ENCODE measurements around the gene NUCB1. TPM values are rescaled to one million over a fixed set of nuclear protein-coding genes. Genes with fewer than 3 reads are reported as not detected.
A peak's percentile ranks its signal among the peaks of the same experiment; 100 is the strongest.

Gene NUCB1
- polyA plus RNA-seq, 1 donor: 152 TPM

DNA sequence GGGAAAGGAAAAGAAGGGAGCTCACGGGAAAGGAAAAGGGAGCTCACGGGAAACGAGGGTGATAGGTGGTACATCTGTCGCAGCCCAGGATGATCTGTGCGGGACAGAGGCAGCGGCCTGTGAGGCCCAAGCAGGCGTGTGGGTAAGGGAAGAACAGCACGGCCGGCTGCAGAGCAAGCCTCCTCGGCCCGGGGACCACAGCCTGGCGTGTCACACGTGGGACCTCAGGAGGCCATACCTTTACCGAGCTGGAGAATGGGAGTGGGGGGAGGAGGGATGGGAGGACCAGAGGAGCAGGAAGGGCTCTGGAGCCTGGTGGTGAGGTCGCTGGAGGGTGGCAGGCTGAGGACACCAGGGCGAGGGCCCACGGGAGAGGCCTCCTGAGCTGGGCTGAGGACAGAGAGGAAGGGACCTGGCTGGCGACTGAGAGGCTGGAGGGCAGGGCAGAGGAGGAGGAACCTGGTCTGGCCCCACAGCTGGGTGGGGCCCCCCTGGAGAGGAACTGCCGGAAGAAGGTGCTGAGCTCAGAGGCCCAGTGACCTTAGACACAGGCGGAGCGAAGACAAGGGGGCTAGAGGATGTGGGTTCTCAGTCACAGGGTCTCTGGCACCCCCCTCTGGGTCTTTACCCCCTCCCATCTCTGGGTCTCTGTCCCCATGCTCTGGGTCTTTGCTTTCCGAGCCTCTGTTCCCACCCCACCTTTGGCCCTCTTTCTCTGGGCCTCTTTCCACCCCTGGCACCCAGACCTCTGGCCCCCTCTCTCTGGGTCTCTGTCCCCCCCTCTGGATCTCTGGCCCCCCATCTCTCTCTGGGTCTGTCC lies 62.1 kb downstream of the NUCB1 start:
- no peak for DNase-seq (ENCODE audit: low read depth)

DNA sequence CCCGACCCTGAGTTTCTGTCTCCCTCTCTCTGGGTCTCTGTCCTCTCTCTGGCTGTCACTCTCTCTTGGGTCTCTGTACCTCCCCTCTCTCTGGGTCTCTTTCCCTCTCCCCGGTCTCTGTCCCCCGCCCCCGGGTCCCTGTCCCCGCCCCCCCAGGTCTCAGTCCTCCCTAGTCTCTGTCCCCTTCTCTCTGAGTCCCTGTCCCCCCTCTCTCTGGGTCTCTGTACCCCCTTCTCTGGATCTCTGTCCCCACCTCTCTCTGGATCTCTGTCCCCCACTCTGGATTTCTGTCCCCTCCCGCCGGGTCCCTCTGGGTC lies 62.7 kb downstream of the NUCB1 start:
- DNase-seq (ENCODE audit: low read depth): no peak

DNA sequence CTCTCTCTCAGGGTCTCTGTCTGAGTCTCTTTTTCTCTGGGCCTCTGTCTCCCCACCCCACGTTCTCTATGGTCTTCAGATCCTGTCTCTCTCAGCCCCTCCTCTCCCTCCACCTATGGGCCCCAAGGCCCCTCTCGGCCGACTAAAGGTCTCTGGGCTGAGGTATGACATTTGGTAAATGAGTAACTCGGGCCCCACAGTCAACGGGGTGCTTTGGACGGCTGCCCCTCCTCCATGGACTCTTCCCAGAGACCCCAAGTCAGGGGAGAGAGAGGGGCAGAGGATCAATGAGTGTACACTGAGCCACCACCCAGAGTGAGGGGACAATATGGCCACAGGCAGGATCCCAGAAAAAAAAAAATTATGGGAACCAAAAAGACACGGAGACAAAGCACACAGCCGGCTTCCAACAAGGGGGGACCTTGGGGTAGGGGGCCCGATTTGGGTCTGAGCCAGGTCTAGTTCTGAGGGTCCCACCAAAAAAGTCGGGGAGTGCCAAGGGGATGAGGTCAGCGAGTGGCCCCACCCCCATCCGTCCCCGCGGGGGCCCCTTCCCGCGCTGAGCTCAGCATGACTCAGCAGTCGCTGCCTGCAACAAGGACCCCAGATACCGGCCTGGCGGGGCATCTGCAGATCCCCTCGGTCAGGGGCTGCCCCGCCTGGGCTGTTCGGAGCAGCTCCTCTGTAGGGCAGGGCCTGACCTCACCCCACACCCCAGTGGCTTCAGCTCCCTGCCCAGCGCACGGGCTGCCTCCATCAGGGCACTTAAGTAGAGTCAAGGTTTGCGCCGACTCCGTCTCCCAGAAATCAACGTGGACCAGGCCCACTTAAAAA lies 63.5 kb downstream of the NUCB1 start:
- no peak for DNase-seq (ENCODE audit: low read depth)

DNA sequence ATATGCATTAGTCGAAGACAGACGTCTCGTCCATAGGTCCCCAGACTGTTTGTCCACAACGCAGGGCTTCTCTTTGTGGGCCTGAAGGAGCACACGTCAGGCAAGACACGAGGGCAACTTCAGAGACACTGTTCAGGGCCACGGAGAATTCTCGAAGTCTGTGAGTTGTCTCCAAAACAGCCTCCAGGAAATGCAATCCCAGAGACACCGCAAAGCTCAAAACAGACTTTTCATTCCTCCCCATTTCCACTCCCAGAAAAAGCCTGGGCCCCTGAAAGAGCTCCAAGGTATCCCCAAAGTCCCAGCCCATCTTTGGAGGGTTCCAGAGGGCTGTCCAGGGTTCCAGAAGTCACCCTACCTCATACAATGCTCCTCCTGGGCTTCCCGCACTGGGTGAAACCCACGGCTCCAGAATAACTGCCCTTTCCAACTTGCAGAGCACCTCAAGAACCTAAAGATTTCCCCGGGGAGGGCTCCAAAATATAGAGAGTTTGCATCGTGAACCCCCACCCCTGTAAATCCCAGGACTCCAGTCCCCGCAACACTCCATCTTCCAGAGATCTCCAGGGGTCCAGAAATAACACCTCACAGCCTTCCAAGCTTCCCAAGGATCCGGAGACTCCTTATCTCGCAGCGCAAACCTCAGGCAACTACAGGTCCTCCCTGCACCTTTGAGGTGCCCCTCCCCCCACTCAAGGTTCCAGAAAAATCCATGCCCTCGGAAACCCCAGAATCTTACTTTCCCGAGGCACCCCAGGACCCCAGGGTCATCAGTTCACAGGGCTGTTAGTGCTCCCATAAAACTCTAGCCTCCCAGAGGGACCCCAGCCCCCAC lies 64.3 kb downstream of the NUCB1 start:
- DNase-seq (ENCODE audit: low read depth): no peak

DNA sequence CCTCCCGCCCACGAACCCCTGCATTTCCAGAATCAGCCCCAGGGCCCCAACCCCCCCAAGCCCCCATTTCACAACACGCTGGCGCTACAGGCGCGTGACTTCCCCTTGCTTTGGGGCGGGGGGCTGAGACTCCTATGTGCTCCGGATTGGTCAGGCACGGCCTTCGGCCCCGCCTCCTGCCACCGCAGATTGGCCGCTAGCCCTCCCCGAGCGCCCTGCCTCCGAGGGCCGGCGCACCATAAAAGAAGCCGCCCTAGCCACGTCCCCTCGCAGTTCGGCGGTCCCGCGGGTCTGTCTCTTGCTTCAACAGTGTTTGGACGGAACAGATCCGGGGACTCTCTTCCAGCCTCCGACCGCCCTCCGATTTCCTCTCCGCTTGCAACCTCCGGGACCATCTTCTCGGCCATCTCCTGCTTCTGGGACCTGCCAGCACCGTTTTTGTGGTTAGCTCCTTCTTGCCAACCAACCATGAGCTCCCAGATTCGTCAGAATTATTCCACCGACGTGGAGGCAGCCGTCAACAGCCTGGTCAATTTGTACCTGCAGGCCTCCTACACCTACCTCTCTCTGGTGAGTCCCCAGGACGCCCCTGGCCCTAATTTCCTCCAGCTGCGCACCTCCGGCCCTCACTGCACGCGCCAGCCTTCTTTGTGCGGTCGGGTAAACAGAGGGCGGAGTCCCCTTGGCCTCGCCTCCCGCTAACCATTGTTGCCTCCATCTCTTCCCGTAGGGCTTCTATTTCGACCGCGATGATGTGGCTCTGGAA lies 65.1 kb downstream of the NUCB1 start, which contains the start of gene FTL:
TSS of gene FTL (plus strand) at position 270 of the 766 bp plus-strand sequence. CDS start at position 469, 199 bp downstream.
- DNase-seq (ENCODE audit: low read depth): peak; percentile 86

DNA sequence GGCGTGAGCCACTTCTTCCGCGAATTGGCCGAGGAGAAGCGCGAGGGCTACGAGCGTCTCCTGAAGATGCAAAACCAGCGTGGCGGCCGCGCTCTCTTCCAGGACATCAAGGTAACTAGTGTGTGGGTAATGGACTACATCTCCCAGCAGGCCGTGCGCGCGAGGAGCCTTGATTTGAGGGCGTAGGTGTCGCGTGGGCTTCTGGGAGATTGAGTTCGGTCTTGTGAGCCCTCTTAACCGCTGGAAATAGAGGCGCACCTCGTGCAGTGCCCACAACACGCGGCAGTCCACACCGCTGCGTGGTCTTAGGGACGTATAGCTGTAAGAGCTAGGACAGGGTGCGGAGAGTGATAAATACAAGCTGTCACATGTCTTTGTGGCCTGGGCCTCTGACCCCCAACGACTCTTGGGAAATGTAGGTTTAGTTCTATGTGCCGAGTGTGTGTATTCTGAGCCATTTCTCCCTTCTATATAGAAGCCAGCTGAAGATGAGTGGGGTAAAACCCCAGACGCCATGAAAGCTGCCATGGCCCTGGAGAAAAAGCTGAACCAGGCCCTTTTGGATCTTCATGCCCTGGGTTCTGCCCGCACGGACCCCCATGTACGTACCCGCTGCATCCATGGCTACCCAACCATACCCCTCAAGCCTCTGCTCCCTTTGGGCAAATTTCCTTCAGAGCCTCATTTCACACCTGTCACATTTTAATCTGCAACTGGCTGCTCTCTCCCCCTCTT lies 65.9 kb downstream of the NUCB1 start:
- DNase-seq (ENCODE audit: low read depth): peak; percentile 59

DNA sequence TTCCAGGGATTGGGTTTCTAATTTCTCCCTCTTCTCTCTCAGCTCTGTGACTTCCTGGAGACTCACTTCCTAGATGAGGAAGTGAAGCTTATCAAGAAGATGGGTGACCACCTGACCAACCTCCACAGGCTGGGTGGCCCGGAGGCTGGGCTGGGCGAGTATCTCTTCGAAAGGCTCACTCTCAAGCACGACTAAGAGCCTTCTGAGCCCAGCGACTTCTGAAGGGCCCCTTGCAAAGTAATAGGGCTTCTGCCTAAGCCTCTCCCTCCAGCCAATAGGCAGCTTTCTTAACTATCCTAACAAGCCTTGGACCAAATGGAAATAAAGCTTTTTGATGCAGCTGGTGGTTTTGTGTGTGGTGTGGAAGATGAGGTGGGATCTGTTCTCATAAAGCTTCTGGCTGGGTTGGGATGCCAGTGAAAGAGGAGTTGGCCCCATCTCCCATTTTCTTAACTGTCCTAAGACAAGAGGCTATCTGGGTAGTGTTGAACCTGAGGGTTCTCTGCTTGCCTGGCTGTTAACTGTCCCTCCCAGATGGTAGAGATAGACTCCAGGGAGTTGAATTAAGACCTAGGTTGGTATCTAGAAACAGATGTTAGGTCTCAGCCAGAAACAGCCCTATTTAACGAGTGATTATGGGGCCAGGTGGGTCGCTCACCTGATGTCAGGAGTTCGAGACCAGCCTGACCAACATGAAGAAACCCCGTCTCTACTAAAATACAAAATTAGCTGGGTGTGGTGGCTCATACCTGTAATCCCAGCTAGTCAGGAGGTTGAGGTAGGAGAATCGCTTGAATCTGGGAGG lies 66.6 kb downstream of the NUCB1 start:
- DNase-seq (ENCODE audit: low read depth): no peak

DNA sequence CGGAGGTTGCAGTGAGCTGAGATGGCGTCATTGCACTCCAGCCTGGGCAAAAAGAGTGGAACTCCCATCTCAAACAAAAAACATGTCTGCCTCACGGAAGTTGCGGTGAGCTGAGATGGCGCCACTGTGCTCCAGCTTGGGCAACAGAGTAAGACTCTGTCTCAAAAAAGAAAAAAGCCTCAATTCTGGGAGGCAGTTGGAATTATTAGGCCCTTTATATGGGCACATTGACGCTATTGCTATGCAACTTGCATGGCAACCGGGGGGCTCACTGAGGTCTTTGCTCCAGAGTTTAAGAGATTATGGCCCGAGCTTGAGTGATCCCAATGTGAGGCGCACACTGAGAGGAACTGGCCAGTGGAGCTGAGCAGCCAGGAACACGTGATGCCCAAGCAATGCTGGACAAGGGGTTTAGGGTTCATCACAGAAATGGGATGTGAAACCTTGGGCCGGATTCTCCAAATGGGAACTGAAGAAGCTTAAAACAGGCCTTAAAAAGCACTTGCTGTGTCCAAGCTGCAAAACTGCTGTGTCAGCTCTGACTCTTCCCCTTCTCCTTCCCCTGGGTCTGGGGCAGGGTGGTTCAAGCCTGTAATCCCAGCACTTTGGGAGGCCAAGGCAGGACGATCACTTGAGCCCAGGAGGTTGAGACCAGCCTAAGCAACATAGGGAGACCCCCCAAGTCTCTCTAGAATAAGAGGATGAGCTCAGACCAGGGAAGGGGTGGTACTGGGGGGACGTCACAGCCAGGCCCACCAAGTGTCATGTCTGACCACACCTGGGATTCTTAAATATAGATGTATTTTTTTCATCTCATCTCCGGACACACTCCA lies 67.5 kb downstream of the NUCB1 start:
- DNase-seq (ENCODE audit: low read depth): no peak

DNA sequence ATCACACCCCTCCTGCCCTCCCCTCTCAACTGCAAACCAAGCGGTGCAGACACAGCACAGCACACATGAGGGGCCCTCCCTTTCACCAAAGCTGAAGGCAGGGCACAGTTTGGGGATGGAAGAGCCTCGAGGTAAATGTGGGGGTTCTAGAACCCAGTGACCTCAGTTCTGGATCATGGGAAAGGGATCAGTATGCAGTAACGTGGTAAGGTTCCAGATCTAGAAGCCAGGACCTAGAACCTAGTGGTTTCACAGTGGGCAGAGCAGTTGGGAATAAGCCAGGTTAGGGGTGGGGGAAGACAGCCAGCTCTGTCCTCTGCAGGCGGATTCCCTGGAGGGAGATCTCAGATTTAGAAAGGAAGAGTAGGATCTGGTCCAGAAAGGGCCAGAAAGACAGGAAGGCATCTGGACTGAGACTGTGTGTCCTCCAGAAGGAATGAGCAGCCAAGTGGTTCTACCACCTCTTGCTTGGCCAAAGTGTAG lies 68.1 kb downstream of the NUCB1 start:
- no peak for DNase-seq (ENCODE audit: low read depth)

DNA sequence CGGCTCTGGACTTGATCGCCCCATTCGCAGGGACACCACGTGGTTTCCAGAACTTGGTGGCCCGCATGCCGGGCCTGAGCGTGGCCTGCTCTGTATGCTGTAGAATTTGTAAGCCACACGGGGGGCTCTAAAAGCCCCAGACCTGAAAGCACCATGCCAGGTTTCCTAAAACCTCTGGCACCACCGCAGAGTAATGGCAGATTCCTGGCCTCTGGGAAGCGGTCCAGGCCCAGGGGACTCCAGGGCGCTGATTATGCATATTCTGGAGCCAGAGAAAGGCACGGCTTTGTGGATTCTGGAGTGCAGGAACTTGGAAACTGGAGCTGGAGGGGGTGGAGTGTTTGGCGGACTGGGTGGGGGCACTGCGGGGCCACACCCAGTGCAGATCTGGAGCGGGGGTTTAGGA lies 68.7 kb downstream of the NUCB1 start:
- no peak for DNase-seq (ENCODE audit: low read depth)

DNA sequence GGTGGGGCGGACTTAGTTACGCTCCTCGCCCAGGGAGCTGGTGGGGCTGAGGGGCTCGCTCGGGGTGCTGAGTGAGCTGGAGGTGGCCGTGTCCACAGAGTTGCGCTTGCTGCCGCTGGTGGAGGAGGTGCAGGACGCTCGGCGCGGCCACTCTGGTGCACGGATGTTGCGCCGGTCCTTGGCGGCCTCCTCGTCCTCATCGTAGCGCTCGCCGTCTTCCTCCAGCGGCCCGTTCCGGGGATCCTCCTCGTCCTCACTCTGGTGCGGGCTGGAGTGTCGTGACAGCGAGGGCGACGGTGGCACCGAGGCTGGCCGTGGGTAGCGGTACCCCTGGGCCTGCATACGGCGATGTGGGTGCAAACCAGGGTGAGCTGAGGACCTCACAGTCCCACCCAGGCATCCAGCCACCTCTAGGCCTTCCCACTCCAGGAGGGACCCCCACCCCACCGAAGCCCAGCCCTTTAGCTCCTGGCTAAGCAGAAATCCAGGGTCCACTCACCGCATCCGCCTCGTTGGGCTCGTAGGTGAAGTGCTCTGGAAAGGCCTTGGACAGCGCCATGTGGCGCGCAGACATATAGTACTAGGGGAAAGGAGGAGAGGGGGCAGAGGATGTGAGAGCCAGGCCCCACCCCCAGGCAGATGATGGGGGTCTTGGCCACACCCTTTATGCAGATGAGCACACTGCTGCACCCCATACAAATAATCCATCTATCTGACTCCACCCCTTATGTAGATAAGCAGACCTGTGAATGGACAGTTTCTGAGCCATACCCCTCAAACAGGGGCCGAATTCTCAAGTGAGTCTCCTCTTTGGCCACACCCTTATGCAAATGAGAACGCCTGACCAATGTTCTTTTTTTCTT lies 69.4 kb downstream of the NUCB1 start:
- no peak for DNase-seq (ENCODE audit: low read depth)

DNA sequence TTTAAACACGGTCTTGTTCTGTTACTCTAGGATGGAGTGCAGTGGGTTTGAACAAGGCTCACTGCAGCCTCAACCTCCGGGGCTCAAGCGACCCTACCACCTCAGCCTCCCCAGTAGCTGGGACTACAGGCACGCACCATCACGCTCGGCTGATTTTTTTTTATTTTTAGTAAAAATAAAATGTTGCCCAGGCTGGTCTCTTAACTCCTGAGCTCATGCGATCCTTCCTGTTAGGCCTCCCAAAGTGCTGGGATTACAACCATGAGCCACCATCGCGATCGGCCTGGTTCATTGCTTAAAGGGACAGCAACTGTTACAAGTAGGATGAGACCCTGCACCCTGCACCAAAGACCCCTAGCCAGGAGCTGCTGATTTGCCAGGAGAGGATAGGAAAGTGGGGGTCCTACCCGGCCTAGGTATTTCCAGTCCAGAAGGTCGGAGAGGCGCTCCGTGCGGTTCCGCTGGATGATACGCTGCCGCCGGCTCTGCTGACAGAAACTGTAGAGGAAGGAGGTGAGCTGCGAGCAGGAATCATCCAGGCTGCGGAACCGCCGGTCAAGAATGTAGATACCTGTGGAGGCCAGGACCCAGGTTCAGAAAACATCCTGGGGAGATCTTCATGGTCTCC lies 70.1 kb downstream of the NUCB1 start:
- DNase-seq (ENCODE audit: low read depth): no peak

DNA sequence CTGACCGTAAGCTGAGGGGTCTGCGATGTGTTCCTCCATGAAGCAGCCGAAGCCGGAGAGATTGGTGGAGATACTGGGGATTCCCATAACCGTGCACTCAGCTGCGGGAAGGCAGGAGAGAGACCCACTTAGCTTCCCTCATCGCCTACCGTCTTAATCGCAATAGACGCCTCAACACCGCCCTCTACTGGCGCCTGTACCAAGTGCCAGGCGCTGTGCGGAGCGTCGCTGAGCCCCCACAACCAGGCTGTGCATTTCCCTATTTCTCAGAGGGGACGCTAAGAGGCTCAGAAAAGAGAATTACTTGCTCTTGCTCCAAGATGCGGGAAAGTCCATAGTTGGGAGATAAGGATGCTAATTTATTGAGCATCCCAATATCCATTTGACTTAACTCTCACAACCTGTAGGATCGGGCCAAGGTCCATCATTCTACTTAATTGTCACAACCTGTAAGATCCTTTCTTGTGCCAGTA lies 70.8 kb downstream of the NUCB1 start:
- DNase-seq (ENCODE audit: low read depth): no peak

Data from forelimb muscle (tissue), 1 donor.